ENCODE measurements around the gene USP4.
"Not testable (repeated sequence)": the region's sequence is repeated elsewhere in the genome, so short reads cannot be mapped to it uniquely, and the experiment has no call there.

The USP4 gene

DNA sequence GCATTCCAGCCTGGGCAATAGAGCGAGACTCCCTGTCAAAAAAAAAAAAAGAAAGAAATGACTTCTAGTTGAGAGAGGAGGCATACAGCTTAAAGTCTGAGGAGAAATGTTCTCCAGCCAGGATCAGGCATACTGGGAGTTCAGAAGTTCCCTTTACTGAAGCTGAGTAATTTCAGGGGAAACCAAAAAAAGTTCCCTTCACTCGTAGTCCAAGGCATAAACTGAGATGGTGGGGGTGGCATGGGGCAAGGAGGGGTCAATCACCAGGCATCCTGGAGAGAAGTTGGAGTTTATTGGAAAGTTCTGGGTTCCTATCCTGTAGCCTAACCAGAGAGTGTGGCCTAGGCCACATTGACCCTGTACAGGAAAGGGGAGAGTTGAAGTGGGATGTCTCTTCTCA is 12.4 kb upstream of the USP4 start:
- TF ChIP-seq, protein P1, sequence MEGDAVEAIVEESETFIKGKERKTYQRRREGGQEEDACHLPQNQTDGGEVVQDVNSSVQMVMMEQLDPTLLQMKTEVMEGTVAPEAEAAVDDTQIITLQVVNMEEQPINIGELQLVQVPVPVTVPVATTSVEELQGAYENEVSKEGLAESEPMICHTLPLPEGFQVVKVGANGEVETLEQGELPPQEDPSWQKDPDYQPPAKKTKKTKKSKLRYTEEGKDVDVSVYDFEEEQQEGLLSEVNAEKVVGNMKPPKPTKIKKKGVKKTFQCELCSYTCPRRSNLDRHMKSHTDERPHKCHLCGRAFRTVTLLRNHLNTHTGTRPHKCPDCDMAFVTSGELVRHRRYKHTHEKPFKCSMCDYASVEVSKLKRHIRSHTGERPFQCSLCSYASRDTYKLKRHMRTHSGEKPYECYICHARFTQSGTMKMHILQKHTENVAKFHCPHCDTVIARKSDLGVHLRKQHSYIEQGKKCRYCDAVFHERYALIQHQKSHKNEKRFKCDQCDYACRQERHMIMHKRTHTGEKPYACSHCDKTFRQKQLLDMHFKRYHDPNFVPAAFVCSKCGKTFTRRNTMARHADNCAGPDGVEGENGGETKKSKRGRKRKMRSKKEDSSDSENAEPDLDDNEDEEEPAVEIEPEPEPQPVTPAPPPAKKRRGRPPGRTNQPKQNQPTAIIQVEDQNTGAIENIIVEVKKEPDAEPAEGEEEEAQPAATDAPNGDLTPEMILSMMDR (IDR thresholded peaks at IDR 0.05; ENCODE audit: control extremely low read depth, extremely low read depth, low read depth, missing control alignments), result no peak
- no peak for DNase-seq (ENCODE audit: extremely low spot score)
- ChIA-PET CTCF (interaction anchor here (1.2 to 5.9 kb wide), 4 partner anchors 11 to 97 kb away, joined by 3 to 37 read pairs (median 4); partner anchors contain the start of gene USP4), POLR2A (interaction anchor here (0.7 to 1.5 kb wide), 2 partner anchors 12 to 232 kb away, joined by 3 to 8 read pairs; partner anchors contain the start of genes USP19 and USP4)

DNA sequence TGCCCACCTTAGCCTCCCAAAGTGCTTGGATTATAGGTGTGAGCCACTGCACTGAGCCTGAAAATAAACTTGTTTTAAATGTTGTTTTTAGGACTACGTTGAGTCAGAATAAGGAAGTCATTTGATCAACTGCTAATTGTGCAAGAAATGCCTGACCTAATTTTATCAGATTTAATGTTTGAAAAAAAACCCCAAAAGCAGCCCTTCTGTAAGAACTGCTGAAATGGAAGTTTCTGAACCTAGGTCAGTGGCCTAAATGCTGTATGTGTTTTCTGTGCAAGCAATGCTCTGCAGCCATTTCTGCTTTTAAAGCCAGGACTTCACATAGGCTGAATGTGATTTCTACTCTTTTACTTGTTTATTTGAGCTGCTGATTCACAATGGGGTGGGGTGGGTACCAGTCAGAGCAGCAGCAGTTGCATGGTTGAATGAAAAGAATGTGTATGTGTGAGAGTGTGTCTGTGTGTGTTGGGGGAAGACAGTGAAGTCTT is 11.7 kb upstream of the USP4 start:
- CTCF ChIA-PET, result interaction anchor here (1.3 to 5.9 kb wide), 3 partner anchors 11 to 58 kb away, joined by 3 to 37 read pairs (median 5); partner anchors contain the start of gene USP4
- no peak for DNase-seq (ENCODE audit: extremely low spot score)
- TF ChIP-seq, protein P1 (IDR thresholded peaks at IDR 0.05; ENCODE audit: control extremely low read depth, extremely low read depth, low read depth, missing control alignments), result no peak
- POLR2A ChIA-PET, result interaction anchor here (1.5 kb wide), 1 partner anchor 11 kb away, joined by 8 read pairs; the partner anchor contains the start of gene USP4

DNA sequence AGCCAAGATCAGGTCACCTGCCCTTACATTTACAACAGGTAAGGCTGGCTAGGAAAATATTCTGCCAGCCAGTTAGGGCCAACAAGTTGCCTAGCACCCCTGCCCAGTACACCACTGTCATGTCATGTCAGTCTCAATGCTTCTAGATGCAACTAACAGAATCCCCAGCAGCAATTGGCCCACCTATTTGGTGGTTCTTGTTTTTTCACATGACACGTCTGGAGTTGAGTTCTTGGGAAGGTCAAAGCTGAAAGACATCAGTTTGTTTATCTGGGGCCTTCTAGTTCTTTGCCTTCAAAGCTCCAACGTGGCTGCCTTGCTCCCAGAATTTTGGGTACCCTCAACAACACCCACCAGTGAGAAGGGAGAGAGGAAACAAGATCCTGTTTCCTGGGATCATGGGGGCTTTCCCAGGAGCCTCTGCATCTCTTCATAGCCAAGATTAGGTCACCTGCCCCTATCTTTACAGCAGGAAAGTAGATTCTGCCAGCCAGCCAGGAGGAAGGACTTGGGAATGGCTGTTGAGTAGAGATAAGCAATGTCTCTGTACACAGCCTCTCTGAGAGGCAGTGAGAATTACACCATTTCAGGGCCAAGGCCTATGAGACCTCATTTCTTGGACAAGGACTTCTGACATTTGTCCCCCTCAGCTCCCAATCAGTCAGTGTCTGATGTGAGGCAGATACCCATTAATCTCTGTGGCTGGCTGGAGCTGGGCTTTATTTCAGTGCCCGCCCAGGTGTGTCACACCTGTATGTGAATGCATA is 9.7 kb upstream of the USP4 start:
- no peak for DNase-seq (ENCODE audit: extremely low spot score)
- ChIA-PET CTCF (interaction anchor here (1.2 to 5.9 kb wide), 3 partner anchors 7 to 10 kb away, joined by 4 to 37 read pairs (median 7); partner anchors contain the start of gene USP4), POLR2A (no interaction called here)
- TF ChIP-seq, protein P1 (IDR thresholded peaks at IDR 0.05; ENCODE audit: control extremely low read depth, extremely low read depth, low read depth, missing control alignments), result no peak

DNA sequence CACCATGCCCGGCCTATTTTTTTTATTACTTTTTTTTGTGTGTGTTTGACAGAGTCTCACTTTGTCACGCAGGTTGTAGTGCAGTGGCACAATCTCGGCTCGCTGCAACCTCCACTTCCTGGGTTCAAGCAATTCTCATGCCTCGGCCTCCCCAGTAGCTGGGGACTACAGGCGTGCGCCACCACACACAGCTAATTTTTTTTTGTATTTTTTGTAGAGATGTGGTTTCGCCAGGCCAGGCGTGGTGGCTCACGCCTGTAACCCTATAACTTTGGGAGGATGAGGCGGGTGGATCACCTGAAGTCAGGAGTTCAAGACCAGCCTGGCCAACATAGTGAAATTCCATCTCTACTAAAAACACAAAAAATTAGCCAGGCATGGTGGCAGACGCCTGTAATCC is 8.5 kb upstream of the USP4 start:
- not testable (repeated sequence) for DNase-seq (ENCODE audit: extremely low spot score)
- ChIA-PET CTCF (interaction anchor here (0.8 to 5.9 kb wide), 4 partner anchors 9 to 101 kb away, joined by 3 to 37 read pairs (median 6); partner anchors contain the start of gene USP4), POLR2A (interaction anchor here (1.0 kb wide), 1 partner anchor 9 kb away, joined by 6 read pairs; the partner anchor contains the start of gene USP4)

DNA sequence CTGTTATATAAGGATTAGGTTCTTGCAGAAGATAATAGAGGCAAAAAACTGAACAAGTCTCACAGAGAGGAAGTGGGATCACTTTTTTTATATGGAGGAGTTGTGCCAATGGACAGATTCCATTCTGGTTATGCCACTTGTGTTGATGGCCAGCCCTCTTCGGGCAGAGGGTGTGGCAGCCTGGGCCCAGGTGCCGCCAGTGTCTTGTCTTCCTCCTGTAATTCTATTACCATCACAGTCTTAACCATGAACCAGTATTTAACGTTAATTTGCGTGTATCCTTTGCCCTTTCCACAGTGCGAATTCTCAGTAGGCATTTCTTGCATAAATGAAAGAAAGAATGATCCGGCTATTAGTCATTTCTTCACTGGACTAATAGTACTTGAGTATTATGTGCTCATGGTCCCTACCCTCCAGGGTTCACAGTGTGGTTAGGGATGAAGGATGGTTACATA is 7.0 kb upstream of the USP4 start:
- DNase-seq (ENCODE audit: extremely low spot score), result no peak
- ChIA-PET CTCF (no interaction called here), POLR2A (no interaction called here)
- TF ChIP-seq, protein P1 (IDR thresholded peaks at IDR 0.05; ENCODE audit: control extremely low read depth, extremely low read depth, low read depth, missing control alignments), result no peak

DNA sequence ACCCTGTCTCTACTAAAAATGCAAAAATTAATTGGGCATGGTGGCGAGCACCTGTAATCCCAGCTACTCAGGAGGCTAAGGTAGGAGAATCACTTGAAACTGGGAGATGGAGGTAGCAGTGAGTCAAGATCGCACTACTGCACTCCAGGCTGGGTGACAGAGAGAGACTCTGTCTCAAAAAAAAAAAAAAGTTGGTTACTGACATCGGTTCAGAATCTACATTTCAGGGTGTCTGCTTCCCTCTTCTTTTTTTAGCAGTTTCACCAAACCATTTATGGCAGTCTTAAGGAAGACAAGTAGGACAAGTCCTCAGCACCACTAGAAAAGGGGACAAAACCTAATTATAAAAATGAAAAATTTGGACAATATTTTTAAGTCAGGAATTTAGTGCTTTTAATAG is 3.3 kb upstream of the USP4 start:
- DNase-seq (ENCODE audit: extremely low spot score), result no peak
- ChIA-PET POLR2A (interaction anchor here (0.7 kb wide), 1 partner anchor 1881 kb away, joined by 4 read pairs; no protein-coding TSS in a partner anchor), CTCF (interaction anchor here (0.7 to 1.6 kb wide), 2 partner anchors 11 to 78 kb away, joined by 3 to 4 read pairs; no protein-coding TSS in a partner anchor)
- TF ChIP-seq, protein P1 (IDR thresholded peaks at IDR 0.05; ENCODE audit: control extremely low read depth, extremely low read depth, low read depth, missing control alignments), result no peak

Data from GM10248 (cell line).